Coronary artery (tissue), 2 donors: ENCODE measurements around the gene BTD.

Source experiments
- DNase-seq: peaks from one replicate; pipeline ENCODE4 v3.0.0-alpha.2; 2017; ENCODE audit warnings: low spot score
- H3K27ac ChIP-seq, 2 donors: fragments of 200-600 bp; sonication (generic); one replicate each; pipeline ENCODE4 v1.5.1; 2016 to 2019
- H3K4me3 ChIP-seq: fragments of 200-600 bp; sonication (generic); 2 replicates; pipeline ENCODE4 v1.5.1; 2016; ENCODE audit warnings: mild to moderate bottlenecking, moderate library complexity
- TF ChIP-seq, protein P1 (sequence below): fragments of 200-600 bp; sonication (generic); IDR thresholded peaks from one replicate; pipeline ENCODE4 v1.5.1; 2019; ENCODE audit warnings: antibody characterized with exemption

BTD gene, protein sequence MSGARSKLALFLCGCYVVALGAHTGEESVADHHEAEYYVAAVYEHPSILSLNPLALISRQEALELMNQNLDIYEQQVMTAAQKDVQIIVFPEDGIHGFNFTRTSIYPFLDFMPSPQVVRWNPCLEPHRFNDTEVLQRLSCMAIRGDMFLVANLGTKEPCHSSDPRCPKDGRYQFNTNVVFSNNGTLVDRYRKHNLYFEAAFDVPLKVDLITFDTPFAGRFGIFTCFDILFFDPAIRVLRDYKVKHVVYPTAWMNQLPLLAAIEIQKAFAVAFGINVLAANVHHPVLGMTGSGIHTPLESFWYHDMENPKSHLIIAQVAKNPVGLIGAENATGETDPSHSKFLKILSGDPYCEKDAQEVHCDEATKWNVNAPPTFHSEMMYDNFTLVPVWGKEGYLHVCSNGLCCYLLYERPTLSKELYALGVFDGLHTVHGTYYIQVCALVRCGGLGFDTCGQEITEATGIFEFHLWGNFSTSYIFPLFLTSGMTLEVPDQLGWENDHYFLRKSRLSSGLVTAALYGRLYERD

DNA sequence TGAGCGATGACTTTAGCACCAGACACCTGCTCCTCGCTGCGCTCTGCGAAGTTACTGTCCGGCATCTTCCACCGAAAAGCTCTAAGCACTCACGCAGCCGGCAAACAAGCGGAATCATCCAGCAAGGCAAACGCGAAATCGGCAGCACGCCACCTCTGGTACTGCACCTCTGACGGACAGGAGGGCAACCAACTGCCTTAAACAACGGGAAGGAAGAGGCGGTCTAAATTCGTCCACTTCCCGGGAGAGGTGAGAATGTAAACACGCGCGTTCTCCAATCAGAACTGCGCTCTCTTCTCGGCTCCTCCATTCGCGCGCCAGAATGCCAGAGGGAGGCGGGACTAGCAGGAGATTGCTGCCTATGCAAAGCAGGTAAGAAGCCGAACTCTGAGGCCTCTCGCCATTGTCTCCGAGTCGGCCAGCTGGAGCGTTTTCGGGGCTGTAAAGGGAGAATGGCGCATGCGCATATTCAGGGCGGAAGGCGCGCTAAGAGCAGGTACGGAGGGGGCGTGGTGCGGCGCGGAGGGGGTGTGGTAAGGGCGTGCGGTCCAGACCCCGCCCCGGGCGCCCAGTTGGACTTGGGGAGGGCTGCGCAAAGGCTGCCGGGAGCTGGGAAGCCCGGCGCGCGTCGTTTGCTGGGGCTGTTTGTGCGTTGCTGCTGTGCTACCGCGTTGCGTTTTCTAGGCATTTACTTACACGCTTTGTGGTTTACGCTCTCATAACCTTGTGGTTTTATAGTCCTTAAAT, at the start of gene BTD, which contains the start of gene HACL1:
BTD (plus strand) TSS at position 347 of the 747 bp plus-strand sequence. CDS start 33,695 bp downstream, outside the sequence.
HACL1 (minus strand) TSS at position 171 of the 747 bp plus-strand sequence; CDS start at position 65, 106 bp downstream.
- TF ChIP-seq, protein P1, sequence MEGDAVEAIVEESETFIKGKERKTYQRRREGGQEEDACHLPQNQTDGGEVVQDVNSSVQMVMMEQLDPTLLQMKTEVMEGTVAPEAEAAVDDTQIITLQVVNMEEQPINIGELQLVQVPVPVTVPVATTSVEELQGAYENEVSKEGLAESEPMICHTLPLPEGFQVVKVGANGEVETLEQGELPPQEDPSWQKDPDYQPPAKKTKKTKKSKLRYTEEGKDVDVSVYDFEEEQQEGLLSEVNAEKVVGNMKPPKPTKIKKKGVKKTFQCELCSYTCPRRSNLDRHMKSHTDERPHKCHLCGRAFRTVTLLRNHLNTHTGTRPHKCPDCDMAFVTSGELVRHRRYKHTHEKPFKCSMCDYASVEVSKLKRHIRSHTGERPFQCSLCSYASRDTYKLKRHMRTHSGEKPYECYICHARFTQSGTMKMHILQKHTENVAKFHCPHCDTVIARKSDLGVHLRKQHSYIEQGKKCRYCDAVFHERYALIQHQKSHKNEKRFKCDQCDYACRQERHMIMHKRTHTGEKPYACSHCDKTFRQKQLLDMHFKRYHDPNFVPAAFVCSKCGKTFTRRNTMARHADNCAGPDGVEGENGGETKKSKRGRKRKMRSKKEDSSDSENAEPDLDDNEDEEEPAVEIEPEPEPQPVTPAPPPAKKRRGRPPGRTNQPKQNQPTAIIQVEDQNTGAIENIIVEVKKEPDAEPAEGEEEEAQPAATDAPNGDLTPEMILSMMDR = no peak
- H3K27ac ChIP-seq = peak within 1 kb of the TSS; percentile 82 to 89
- DNase-seq = peak; percentile 98
- H3K4me3 ChIP-seq = peak within 1 kb of the TSS; percentile 90

DNA sequence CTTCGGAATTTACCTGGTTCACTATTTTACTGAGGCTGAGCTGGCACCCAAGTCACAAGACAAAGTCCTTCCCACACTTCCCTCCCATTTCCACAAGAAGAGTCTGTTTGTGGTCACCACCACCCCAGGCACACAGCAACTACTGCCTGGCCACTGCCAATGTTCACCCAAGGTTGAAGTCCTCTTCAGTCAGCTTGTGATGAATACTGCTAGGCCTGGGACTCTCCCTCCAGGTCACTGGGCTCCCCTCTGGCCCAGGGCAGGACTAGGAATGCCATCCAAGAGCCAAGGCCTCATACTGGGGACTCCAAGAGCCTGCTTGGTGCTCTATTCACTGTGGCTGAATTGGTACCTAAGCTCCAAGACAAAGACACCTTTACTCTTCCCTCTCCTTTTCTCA, 49.6 kb upstream of the BTD start:
- no peak for DNase-seq
- Histone ChIP-seq H3K27ac (no peak overlapping the region), H3K4me3 (no peak overlapping the region)
- TF ChIP-seq, protein P1 = no peak

DNA sequence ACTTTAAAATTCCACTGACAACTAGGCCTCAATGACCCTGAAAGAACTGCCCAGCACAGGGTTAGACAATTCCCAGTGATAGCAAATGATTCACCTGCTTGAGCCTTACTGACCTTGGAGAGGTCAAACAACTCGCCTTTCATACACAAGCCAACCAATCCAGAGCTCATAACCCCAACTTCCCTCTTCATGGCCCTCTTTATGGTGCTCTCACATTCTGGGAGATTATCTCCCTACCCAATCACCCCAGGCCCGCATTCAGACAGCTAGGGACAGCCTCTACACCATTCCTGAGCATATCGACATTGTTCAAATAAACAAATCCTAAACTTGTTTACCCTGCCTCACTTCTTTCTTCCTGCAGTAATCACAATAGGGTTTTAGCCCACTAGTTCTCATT, 47.8 kb upstream of the BTD start:
- no peak for DNase-seq
- no peak overlapping the region for H3K27ac ChIP-seq
- no peak overlapping the region for H3K4me3 ChIP-seq
- TF ChIP-seq, protein P1 = no peak

DNA sequence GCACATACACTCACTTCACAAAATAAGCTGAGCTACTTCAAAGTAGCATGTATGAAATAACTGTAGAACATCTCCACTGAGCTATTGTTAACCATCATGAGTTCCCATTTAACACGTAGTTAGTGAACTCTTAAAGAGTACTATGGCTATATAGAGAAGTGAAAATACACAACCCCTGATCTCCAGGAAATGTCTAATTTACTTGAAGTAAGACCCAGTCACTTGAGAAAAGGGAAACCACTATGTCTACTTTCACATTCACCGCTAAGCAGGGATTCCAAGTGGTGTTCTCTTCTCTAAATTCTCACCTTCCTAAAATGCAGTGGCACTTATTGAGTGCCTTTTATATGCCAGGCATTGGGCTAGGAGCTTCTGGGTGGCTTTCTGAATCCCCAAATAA, 45.0 kb upstream of the BTD start:
- TF ChIP-seq, protein P1 = no peak
- H3K4me3 ChIP-seq = no peak overlapping the region
- H3K27ac ChIP-seq = no peak overlapping the region
- no peak for DNase-seq

DNA sequence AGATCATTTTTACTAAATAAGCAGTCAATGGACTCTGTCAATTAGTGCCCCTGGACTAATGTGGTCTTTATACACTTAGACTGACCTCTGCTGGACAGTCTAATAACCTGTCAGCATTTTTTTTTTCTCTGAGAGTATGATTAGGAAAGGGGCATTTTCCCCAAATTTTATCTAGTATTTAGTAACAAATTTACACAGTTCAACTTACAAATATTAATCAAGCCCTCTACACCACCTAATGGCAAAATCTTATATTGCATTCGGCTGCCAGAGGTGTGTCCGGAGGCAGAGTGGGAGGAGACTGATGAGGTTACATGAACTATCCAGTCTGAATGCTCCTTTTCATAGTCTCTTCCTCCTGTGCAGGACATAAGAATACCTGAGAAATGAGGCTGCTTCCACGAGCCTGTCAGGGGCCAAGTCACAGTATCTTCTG, 44.0 kb upstream of the BTD start:
- Histone ChIP-seq H3K27ac (no peak overlapping the region), H3K4me3 (no peak overlapping the region)
- TF ChIP-seq, protein P1 = peak; percentile 66
- no peak for DNase-seq

DNA sequence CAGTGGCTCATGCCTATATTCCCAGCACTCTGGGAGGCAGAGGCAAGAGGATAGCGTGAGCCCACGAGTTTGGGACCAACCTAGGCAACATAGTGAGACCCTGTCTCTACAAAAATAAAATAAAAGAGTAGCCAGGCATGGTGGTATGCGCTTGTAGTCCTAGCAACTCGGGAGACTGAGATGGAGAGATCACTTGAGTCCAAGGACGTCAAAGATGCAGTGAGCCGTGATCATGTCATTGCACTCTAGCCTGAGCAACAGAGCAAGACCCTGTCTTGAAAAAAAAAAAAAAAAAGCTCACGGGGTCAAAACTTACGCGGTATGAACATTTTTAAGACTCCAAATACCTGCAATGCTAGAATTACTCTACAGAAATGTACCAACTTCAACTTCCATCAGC, 43.0 kb upstream of the BTD start:
- Histone ChIP-seq H3K4me3 (no peak overlapping the region), H3K27ac (no peak overlapping the region)
- DNase-seq = no peak
- TF ChIP-seq, protein P1 = no peak
